ENCODE results near the gene COL28A1.

Gene COL28A1

DNA sequence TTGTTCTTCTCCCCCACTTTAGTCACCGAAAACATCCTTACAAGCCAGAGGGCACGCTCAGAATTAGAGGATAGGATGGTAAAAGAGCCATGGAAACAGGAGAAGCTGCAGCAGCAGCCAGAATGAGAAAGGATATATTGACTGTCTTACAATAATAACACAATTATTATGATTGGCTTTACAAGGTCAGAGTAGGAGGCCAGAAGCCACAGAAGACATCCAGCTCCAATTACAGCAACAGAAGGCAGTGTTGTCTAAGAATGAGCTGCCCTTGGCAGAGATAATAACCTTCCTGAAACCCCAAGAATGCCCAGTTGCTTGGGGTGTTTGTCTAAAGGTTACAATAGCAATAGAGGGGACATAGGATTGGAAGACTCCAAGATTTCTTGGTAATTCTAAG, 184.5 kb downstream of the COL28A1 start:
- TF ChIP-seq POLR2A (IDR thresholded peaks at IDR 0.05; ENCODE audit: extremely low read depth, insufficient read length) = no peak
- no peak for TF ChIP-seq MYC (IDR thresholded peaks at IDR 0.05; ENCODE audit: low read depth, low read length)
- TF ChIP-seq, protein P1, sequence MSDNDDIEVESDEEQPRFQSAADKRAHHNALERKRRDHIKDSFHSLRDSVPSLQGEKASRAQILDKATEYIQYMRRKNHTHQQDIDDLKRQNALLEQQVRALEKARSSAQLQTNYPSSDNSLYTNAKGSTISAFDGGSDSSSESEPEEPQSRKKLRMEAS (IDR thresholded peaks at IDR 0.05; ENCODE audit: low read depth, low read length) = no peak
- no peak overlapping the region for H3K4me3 ChIP-seq (ENCODE audit: low read depth, low read length)
- DNase-seq (ENCODE audit: low read depth) = no peak

DNA sequence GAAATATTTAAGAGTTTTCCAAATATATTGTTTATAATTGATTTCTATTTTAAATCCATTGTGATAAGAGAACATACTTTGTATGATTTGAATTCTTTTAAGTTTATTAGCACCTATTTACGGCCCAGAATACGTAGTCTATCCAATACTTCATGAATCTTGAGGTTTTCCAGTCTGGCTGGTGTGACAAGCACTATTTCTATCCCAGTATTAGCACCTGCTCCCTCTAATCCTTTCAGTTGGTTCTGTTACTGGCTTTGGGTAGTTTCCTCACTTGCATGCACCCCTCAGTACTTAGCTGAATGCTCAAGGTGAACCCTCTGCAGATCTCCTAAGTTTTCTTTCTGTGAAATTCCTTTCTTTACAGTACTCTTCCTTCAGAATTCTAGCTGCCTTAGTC, 186.5 kb downstream of the COL28A1 start:
- no peak for DNase-seq (ENCODE audit: low read depth)
- H3K4me3 ChIP-seq (ENCODE audit: low read depth, low read length) = no peak overlapping the region
- TF ChIP-seq, protein P2, sequence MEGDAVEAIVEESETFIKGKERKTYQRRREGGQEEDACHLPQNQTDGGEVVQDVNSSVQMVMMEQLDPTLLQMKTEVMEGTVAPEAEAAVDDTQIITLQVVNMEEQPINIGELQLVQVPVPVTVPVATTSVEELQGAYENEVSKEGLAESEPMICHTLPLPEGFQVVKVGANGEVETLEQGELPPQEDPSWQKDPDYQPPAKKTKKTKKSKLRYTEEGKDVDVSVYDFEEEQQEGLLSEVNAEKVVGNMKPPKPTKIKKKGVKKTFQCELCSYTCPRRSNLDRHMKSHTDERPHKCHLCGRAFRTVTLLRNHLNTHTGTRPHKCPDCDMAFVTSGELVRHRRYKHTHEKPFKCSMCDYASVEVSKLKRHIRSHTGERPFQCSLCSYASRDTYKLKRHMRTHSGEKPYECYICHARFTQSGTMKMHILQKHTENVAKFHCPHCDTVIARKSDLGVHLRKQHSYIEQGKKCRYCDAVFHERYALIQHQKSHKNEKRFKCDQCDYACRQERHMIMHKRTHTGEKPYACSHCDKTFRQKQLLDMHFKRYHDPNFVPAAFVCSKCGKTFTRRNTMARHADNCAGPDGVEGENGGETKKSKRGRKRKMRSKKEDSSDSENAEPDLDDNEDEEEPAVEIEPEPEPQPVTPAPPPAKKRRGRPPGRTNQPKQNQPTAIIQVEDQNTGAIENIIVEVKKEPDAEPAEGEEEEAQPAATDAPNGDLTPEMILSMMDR (IDR thresholded peaks at IDR 0.05; ENCODE audit: low read depth, low read length) = no peak
- TF ChIP-seq, protein P1 (IDR thresholded peaks at IDR 0.05; ENCODE audit: low read depth, low read length) = no peak
- TF ChIP-seq POLR2A (IDR thresholded peaks at IDR 0.05; ENCODE audit: extremely low read depth, insufficient read length) (no peak), MYC (IDR thresholded peaks at IDR 0.05; ENCODE audit: low read depth, low read length) (no peak)

DNA sequence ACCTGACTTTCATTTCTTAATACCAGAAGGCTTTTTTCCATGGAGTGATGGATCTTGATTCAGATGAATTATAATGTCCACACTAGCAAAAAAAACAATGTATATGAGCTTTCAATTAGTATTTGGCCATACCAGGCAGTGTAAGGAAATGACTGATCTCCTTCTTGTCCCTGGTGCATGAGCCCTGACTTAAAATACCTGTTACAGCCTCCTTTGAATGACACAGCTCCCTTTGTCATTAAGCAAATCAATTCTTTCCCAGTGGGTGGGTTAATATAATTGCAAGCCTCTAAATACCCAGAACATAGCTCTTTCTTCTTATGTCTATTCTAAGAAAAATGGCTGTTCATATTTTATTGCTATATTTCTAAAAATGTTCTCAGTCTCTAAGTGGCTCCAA, 188.6 kb downstream of the COL28A1 start:
- DNase-seq (ENCODE audit: low read depth) = no peak
- H3K4me3 ChIP-seq (ENCODE audit: low read depth, low read length) = no peak overlapping the region
- TF ChIP-seq MYC (IDR thresholded peaks at IDR 0.05; ENCODE audit: low read depth, low read length) = no peak
- TF ChIP-seq, protein P1 (IDR thresholded peaks at IDR 0.05; ENCODE audit: low read depth, low read length) = no peak
- no peak for TF ChIP-seq POLR2A (IDR thresholded peaks at IDR 0.05; ENCODE audit: extremely low read depth, insufficient read length)

DNA sequence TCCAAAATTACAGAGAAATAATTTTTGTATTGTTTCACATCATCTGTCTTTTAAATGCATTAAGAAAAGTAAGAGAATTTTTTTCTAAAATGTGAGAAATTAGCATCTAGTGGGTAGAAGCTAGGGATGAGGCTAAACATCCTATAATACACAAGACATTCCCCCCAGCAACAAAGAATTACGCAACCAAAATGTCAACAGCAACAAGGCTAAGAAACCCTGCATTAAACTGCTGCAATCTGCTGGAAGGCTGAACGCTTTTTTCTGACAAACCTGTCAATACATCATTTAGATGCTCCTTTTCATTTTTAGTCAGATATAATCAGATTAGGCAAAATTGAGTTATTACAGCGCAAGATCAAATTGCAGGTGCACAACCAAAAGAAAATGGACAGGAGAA, 191.1 kb downstream of the COL28A1 start:
- TF ChIP-seq, protein P1 (IDR thresholded peaks at IDR 0.05; ENCODE audit: low read depth, low read length) = no peak
- TF ChIP-seq MYC (IDR thresholded peaks at IDR 0.05; ENCODE audit: low read depth, low read length) = no peak
- TF ChIP-seq POLR2A (IDR thresholded peaks at IDR 0.05; ENCODE audit: extremely low read depth, insufficient read length) = no peak
- TF ChIP-seq, protein P2 (IDR thresholded peaks at IDR 0.05; ENCODE audit: low read depth, low read length) = no peak
- no peak overlapping the region for H3K4me3 ChIP-seq (ENCODE audit: low read depth, low read length)
- DNase-seq (ENCODE audit: low read depth) = no peak

DNA sequence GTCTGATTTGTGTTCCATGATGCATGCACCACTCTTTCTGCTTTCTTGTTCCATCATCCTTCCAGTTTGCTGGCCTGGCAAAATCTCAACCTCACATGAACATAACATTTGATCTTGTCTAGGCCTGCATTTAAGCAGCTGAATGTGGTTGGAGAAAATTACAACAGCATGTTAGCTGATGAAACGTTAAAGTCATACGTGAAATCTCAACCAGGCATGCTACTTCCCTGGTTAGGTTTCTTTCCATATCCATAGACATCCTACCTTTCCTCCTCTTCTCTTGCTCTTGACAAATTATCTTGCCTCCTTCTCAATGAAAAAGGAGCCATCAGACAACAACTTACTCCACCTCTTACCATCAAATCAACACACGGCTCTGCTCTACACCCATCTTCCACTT, 199.8 kb downstream of the COL28A1 start:
- no peak for DNase-seq (ENCODE audit: low read depth)
- TF ChIP-seq, protein P2 (IDR thresholded peaks at IDR 0.05; ENCODE audit: low read depth, low read length) = no peak
- TF ChIP-seq POLR2A (IDR thresholded peaks at IDR 0.05; ENCODE audit: extremely low read depth, insufficient read length) = no peak
- no peak for TF ChIP-seq MYC (IDR thresholded peaks at IDR 0.05; ENCODE audit: low read depth, low read length)
- TF ChIP-seq, protein P1 (IDR thresholded peaks at IDR 0.05; ENCODE audit: low read depth, low read length) = no peak
- H3K4me3 ChIP-seq (ENCODE audit: low read depth, low read length) = no peak overlapping the region

DNA sequence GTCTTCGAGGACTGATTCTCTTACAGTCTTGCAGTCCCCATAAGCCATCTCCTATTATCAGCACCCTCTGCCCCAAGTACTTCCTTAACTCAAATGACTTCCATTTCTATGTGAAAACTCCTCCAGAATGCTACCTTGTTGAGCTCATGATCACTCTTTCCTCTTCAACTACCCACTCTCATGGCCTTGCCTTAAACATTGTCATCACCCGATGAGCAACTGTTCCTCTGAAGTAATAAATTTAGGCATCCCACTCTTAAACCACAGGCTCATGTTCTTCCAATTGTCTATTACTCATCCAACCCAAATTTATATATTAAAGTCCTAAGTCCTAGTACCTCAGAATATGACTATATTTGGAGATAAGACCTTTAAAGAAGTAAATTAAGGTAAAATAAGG, 200.5 kb downstream of the COL28A1 start:
- DNase-seq (ENCODE audit: low read depth) = no peak
- H3K4me3 ChIP-seq (ENCODE audit: low read depth, low read length) = no peak overlapping the region
- TF ChIP-seq, protein P1 (IDR thresholded peaks at IDR 0.05; ENCODE audit: low read depth, low read length) = no peak
- TF ChIP-seq POLR2A (IDR thresholded peaks at IDR 0.05; ENCODE audit: extremely low read depth, insufficient read length) (no peak), MYC (IDR thresholded peaks at IDR 0.05; ENCODE audit: low read depth, low read length) (no peak)
- TF ChIP-seq, protein P2 (IDR thresholded peaks at IDR 0.05; ENCODE audit: low read depth, low read length) = no peak
